Thoracic aorta (tissue), 2 donors: ENCODE measurements around the gene SCG5. TPM values are rescaled to one million over a fixed set of nuclear protein-coding genes. Genes with fewer than 3 reads are reported as not detected.

Source experiments
- ATAC-seq: fragments of 150-250 bp; one replicate; pipeline ENCODE4 v1.8.0; 2017; ENCODE audit warnings: low read depth; ENCODE audit not compliant: insufficient number of reproducible peaks, low FRiP score
- DNase-seq: peaks from one replicate; pipeline ENCODE4 v3.0.0-alpha.2; 2020; ENCODE audit warnings: low spot score
- H3K27ac ChIP-seq, 2 donors: fragments of 200-600 bp; sonication (generic); 1 replicate in 1 of 2; 2 replicates in 1 of 2; pipeline ENCODE4 v1.5.1; 2016; ENCODE audit warnings: mild to moderate bottlenecking in 2 of 2, moderate library complexity in 2 of 2
- H3K27me3 ChIP-seq: fragments of 200-600 bp; sonication (generic); replicated peaks from 2 replicates; pipeline ENCODE4 v1.6.0; 2016; ENCODE audit warnings: mild to moderate bottlenecking; ENCODE audit not compliant: insufficient read depth
- H3K36me3 ChIP-seq: fragments of 200-600 bp; sonication (generic); one replicate; pipeline ENCODE4 v1.5.1; 2016
- H3K4me1 ChIP-seq, 2 donors: fragments of 200-600 bp; sonication (generic); 1 replicate in 1 of 2; 2 replicates in 1 of 2; pipeline versions ENCODE4 v1.5.1 to v1.6.0; 2016; ENCODE audit warnings: low read depth in 2 of 2, mild to moderate bottlenecking in 1 of 2; ENCODE audit not compliant: control insufficient read depth in 1 of 2
- H3K4me3 ChIP-seq: fragments of 200-600 bp; sonication (generic); 2 replicates; pipeline ENCODE4 v1.5.1; 2016; ENCODE audit warnings: mild to moderate bottlenecking
- H3K9me3 ChIP-seq: fragments of 200-600 bp; sonication (generic); 2 replicates; pipeline ENCODE4 v1.5.1; 2016
- total RNA-seq, 2 donors: library from RNA; depleted of rRNA; stranded (reverse); fragments of >200 nt; gene quantifications; one replicate each; pipeline versions ENCODE4 v1.1.0 to v1.2.3, GENCODE V29; 2016
- TF ChIP-seq, protein P1 (sequence below): fragments of 200-600 bp; sonication (generic); IDR thresholded peaks from one replicate; pipeline ENCODE4 v1.5.1; 2019; ENCODE audit warnings: antibody characterized with exemption

Gene SCG5
- total RNA-seq, 2 donors from 2014 or later, result 2.4 to 3.3 TPM

DNA sequence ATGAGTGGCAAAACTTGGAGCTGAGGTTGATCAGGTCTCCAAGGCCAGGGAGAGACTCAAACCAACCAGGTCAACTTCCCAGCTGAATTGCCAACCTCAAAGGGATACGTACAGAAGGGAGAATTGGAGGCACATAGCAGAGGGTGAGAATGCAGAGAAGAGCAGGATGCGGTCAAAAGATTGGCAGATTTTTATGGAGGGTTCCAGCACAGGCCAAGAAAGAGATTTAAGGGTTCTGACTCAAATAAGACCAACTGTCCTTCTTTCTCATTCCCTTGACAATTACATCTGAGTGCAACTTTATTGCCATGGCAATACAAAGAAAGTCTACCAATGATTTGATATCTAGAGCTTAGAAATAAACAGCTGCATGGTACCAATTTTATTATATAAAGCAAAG is 33.2 kb downstream of the SCG5 start:
- no peaks in the 10 kb centered on the region for H3K9me3 ChIP-seq
- H3K4me1 ChIP-seq, result no peaks in the 10 kb centered on the region
- TF ChIP-seq, protein P1, sequence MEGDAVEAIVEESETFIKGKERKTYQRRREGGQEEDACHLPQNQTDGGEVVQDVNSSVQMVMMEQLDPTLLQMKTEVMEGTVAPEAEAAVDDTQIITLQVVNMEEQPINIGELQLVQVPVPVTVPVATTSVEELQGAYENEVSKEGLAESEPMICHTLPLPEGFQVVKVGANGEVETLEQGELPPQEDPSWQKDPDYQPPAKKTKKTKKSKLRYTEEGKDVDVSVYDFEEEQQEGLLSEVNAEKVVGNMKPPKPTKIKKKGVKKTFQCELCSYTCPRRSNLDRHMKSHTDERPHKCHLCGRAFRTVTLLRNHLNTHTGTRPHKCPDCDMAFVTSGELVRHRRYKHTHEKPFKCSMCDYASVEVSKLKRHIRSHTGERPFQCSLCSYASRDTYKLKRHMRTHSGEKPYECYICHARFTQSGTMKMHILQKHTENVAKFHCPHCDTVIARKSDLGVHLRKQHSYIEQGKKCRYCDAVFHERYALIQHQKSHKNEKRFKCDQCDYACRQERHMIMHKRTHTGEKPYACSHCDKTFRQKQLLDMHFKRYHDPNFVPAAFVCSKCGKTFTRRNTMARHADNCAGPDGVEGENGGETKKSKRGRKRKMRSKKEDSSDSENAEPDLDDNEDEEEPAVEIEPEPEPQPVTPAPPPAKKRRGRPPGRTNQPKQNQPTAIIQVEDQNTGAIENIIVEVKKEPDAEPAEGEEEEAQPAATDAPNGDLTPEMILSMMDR, result no peak
- no peak overlapping the region for H3K27ac ChIP-seq
- no peaks in the 10 kb centered on the region for H3K36me3 ChIP-seq
- H3K4me3 ChIP-seq, result no peak overlapping the region
- ATAC-seq (no peak), DNase-seq (no peak)
- no peaks in the 10 kb centered on the region for H3K27me3 ChIP-seq

DNA sequence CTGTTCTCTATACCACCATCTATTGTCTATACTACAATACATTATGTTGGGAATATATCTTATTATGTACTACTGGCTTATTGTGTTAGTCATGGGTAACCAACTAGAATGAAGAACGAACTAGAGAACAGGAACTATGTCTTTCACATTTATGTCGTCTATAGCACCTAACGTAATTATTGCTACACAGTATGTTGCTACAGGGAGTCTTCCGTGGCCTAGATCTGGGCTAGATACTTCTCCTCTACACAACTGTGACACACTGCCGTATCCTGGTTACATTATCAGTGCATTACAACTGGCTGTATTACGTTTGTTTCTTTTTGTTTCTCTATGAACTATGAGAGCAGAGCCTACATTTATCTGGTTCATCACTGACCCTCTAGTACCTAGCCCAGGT is 34.0 kb downstream of the SCG5 start:
- Histone ChIP-seq H3K36me3 (no peaks in the 10 kb centered on the region), H3K9me3 (no peaks in the 10 kb centered on the region), H3K27ac (no peak overlapping the region), H3K4me1 (no peaks in the 10 kb centered on the region), H3K27me3 (no peaks in the 10 kb centered on the region), H3K4me3 (no peak overlapping the region)
- ATAC-seq (no peak), DNase-seq (no peak)
- TF ChIP-seq, protein P1, result no peak

DNA sequence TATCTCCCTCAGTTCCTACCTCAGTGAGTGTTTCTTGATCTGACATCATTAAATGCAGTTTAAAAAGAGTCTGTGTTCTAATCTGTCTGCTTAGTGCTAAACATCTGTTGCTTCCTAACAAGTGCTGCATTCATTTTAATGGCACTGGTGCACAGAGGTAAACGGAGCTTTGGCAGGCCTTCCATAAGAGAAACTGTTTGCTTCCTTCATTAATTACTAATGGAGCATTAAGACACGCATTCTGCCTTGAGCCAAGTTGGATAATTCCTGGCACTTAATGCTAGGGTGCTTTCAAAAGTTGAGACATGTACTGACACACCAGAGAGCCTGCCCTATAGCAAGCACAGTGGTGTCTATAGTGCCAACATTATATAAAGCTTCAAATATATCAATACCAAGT is 34.7 kb downstream of the SCG5 start:
- Histone ChIP-seq H3K36me3 (no peaks in the 10 kb centered on the region), H3K9me3 (no peaks in the 10 kb centered on the region), H3K27ac (no peak overlapping the region), H3K4me1 (no peaks in the 10 kb centered on the region), H3K4me3 (no peak overlapping the region), H3K27me3 (no peaks in the 10 kb centered on the region)
- ATAC-seq, result no peak
- no peak for DNase-seq
- TF ChIP-seq, protein P1, result no peak

DNA sequence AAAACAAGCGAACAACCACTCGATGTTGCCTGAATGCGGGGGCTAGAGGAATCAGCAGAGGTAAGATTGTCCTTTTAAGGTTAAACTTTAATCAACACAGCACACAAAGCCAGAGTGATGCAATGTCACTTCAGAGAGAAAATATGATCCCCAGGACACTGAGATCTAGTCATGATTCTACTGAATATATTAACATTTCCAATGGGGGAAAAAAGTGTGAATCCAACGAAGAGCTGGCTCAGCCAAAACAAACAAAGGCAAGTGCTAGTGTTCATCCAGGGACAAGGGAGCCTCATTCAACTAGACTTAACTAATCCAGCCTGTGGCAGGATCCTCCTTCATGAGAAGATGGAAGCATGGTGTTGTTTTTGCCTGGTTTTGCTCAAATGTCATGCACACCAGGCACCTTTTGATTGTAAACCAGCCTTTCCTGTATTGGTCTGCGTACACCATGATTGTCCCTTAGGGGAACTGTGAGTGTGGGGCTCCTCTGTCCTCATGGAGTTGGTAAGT is 35.8 kb downstream of the SCG5 start:
- Histone ChIP-seq H3K27me3 (no peaks in the 10 kb centered on the region), H3K27ac (no peak overlapping the region), H3K4me3 (no peak overlapping the region), H3K9me3 (no peaks in the 10 kb centered on the region), H3K36me3 (no peaks in the 10 kb centered on the region), H3K4me1 (peaks cover 0 to 4% of the 10 kb centered on the region in 2 donors)
- no peak for DNase-seq
- TF ChIP-seq, protein P1, result no peak
- ATAC-seq, result no peak

DNA sequence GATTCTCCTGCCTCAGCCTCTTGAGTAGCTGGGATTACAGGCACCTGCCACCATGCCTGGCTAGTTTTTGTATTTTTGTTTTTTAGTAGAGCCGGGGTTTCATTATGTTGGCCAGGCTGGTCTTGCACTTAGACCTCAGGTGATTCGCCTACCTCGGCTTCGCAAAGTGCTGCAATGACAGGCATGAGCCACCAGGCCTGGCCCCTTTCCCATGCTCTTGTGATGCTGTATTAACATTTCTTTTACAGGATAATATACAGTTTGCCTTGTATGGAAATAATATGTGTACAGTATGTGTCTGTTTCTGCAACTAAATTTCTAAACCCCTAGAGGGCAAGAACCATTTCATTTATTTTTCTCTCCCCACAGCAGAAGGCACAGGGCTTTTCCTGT is 37.8 kb downstream of the SCG5 start:
- Histone ChIP-seq H3K4me1 (peaks cover 0 to 17% of the 10 kb centered on the region in 2 donors), H3K9me3 (no peaks in the 10 kb centered on the region), H3K27me3 (no peaks in the 10 kb centered on the region), H3K4me3 (no peak overlapping the region), H3K36me3 (no peaks in the 10 kb centered on the region), H3K27ac (no peak overlapping the region)
- TF ChIP-seq, protein P1, result no peak
- ATAC-seq, result no peak
- no peak for DNase-seq
